ENCODE results near the gene ACAN. TPM values are rescaled to one million over a fixed set of nuclear protein-coding genes. Genes with fewer than 3 reads are reported as not detected.

ACAN gene
- total RNA-seq, 1 experiment from 2014 or later, result not detected

DNA sequence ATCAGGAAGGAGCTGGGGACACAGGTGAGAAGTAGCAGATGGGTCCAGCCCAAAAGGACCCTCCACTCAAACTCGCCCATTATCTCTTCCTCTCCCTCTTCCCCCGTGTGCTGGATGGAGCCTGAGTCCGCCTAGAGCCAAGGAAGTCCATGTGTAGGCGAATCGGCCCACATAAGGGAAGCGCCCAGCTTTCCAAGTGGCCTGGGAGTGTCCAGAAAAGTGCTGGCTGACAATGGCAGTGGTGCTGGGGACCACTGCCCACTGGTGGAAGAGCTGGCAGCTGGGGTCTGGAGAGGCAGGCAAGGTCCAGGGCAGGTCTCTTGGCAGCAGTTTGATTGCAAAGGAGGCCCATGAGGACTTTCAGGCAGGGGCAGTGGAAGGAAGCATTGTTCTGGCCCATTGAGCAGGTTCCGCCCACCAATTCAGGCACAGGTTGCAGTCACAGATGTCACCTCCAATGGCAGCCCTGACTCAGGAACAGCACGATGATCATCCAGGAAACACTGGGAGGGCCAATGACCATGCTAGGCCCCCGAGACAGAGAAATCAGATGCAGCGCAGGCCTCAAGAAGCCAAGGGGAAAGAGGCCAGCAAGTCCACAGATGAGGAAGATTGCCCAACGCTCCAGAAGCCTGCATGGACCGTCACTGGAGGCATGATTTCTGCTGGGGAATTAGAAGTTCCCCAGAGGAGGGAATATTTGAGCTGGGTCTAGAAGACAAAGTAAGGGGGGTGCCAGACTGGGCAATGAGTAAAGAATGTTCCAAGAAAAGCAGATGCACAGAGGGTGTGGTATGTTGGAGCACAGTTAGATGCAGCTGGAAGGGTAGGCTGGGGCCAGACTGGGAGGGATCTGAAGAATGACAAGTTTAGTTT, 107.0 kb downstream of the ACAN start:
- intact Hi-C loops (cut with micrococcal nuclease; ENCODE audit: unreplicated experiment), result no loop called here
- Histone ChIP-seq H3K27ac (ENCODE audit: low read depth, low read length, poor library complexity, severe bottlenecking) (no peak overlapping the region), H3K27me3 (replicated peaks; ENCODE audit: insufficient read depth, low read depth, low read length, poor library complexity) (no peaks in the 10 kb centered on the region), H3K4me3 (ENCODE audit: low read depth, low read length, poor library complexity, severe bottlenecking) (no peak overlapping the region), H3K36me3 (ENCODE audit: insufficient read depth, low read length, poor library complexity, severe bottlenecking) (peaks cover 3% of the 10 kb centered on the region), H3K4me1 (ENCODE audit: insufficient read depth, low read length, poor library complexity, severe bottlenecking) (peaks cover 12% of the 10 kb centered on the region), H3K9me3 (ENCODE audit: low read depth, low read length, poor library complexity, severe bottlenecking) (no peaks in the 10 kb centered on the region)
- ChIA-PET CTCF (no interaction called here), POLR2A (ENCODE audit: low non-redundant PET) (no interaction called here)
- TF ChIP-seq, protein P1, sequence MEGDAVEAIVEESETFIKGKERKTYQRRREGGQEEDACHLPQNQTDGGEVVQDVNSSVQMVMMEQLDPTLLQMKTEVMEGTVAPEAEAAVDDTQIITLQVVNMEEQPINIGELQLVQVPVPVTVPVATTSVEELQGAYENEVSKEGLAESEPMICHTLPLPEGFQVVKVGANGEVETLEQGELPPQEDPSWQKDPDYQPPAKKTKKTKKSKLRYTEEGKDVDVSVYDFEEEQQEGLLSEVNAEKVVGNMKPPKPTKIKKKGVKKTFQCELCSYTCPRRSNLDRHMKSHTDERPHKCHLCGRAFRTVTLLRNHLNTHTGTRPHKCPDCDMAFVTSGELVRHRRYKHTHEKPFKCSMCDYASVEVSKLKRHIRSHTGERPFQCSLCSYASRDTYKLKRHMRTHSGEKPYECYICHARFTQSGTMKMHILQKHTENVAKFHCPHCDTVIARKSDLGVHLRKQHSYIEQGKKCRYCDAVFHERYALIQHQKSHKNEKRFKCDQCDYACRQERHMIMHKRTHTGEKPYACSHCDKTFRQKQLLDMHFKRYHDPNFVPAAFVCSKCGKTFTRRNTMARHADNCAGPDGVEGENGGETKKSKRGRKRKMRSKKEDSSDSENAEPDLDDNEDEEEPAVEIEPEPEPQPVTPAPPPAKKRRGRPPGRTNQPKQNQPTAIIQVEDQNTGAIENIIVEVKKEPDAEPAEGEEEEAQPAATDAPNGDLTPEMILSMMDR (conservative IDR thresholded peaks at IDR 0.05; ENCODE audit: low read depth, low read length), result no peak
- TF ChIP-seq EZH2 (IDR thresholded peaks at IDR 0.05; ENCODE audit: borderline replicate concordance, low read depth, low read length, poor library complexity, severe bottlenecking), result no peak
- no peak for DNase-seq (ENCODE audit: low spot score)
- BruUV-seq (replicated peaks), result no TSS peak

- ChIA-PET POLR2A (ENCODE audit: low non-redundant PET) (interaction anchor here (0.6 kb wide), 1 partner anchor 32 kb away, joined by 3 read pairs; no protein-coding TSS in a partner anchor), CTCF (no interaction called here)
- Histone ChIP-seq H3K36me3 (ENCODE audit: insufficient read depth, low read length, poor library complexity, severe bottlenecking) (peaks cover 3% of the 10 kb centered on the region), H3K27ac (ENCODE audit: low read depth, low read length, poor library complexity, severe bottlenecking) (no peak overlapping the region), H3K4me1 (ENCODE audit: insufficient read depth, low read length, poor library complexity, severe bottlenecking) (peaks cover 12% of the 10 kb centered on the region), H3K4me3 (ENCODE audit: low read depth, low read length, poor library complexity, severe bottlenecking) (peak overlapping the region; percentile 62), H3K27me3 (replicated peaks; ENCODE audit: insufficient read depth, low read depth, low read length, poor library complexity) (no peaks in the 10 kb centered on the region), H3K9me3 (ENCODE audit: low read depth, low read length, poor library complexity, severe bottlenecking) (no peaks in the 10 kb centered on the region)
- DNase-seq (ENCODE audit: low spot score), result no peak
- intact Hi-C loops (cut with micrococcal nuclease; ENCODE audit: unreplicated experiment), result no loop called here
- no TSS peak for BruUV-seq (replicated peaks)
- no peak for TF ChIP-seq EZH2 (IDR thresholded peaks at IDR 0.05; ENCODE audit: borderline replicate concordance, low read depth, low read length, poor library complexity, severe bottlenecking)
- TF ChIP-seq, protein P1 (conservative IDR thresholded peaks at IDR 0.05; ENCODE audit: low read depth, low read length), result no peak
Measured at GRCh38 chr15:88911766-88912118, 108.5 kb downstream of the ACAN start.

- ChIA-PET CTCF (no interaction called here), POLR2A (ENCODE audit: low non-redundant PET) (no interaction called here)
- DNase-seq (ENCODE audit: low spot score), result no peak
- Histone ChIP-seq H3K27ac (ENCODE audit: low read depth, low read length, poor library complexity, severe bottlenecking) (peak overlapping the region; percentile 62), H3K27me3 (replicated peaks; ENCODE audit: insufficient read depth, low read depth, low read length, poor library complexity) (no peaks in the 10 kb centered on the region), H3K4me3 (ENCODE audit: low read depth, low read length, poor library complexity, severe bottlenecking) (peak overlapping the region; percentile 62), H3K9me3 (ENCODE audit: low read depth, low read length, poor library complexity, severe bottlenecking) (no peaks in the 10 kb centered on the region), H3K36me3 (ENCODE audit: insufficient read depth, low read length, poor library complexity, severe bottlenecking) (no peaks in the 10 kb centered on the region), H3K4me1 (ENCODE audit: insufficient read depth, low read length, poor library complexity, severe bottlenecking) (peaks cover 12% of the 10 kb centered on the region)
- intact Hi-C loops (cut with micrococcal nuclease; ENCODE audit: unreplicated experiment), result no loop called here
- TF ChIP-seq, protein P1 (conservative IDR thresholded peaks at IDR 0.05; ENCODE audit: low read depth, low read length), result no peak
- TF ChIP-seq EZH2 (IDR thresholded peaks at IDR 0.05; ENCODE audit: borderline replicate concordance, low read depth, low read length, poor library complexity, severe bottlenecking), result no peak
- no TSS peak for BruUV-seq (replicated peaks)
Measured at GRCh38 chr15:88912500-88912921, 109.3 kb downstream of the ACAN start.
